PC-9 (cell line): Measurements from ENCODE around the gene REG3G. TPM values are rescaled to one million over a fixed set of nuclear protein-coding genes. Genes with fewer than 3 reads are reported as not detected.

Source experiments
- BruUV-seq: library from RNA; stranded (reverse); fragments of 400-500 nt; replicated peaks from 2 replicates; lab custom pipeline; 2021; lab: Mats Ljungman, UMichigan
- CTCF ChIA-PET: fragments of 300-600 bp; sonication (Branson Sonifier 250); formaldehyde crosslinking; loops from one replicate; lab custom pipeline; 2022; ENCODE audit warnings: antibody characterized with exemption; lab: Charles Lee
- POLR2A ChIA-PET: fragments of 300-600 bp; sonication (Branson Sonifier 250); formaldehyde crosslinking; loops from one replicate; lab custom pipeline; 2022; ENCODE audit warnings: antibody characterized with exemption; ENCODE audit not compliant: unreplicated experiment; lab: Charles Lee
- DNase-seq, 2 experiments: peaks; one replicate each; pipeline versions ENCODE4 v3.0.0 to v3.0.0-alpha.2; 2015 to 2022; ENCODE audit warnings: mixed read lengths in 1 of 2
- H2AFZ ChIP-seq: fragments of 200-600 bp; sonication (generic); 2 replicates; pipeline ENCODE4 v1.8.1; 2017; ENCODE audit warnings: antibody characterized with exemption
- H3F3A ChIP-seq: fragments of 200-600 bp; sonication (generic); 2 replicates; pipeline ENCODE4 v1.8.1; 2017; ENCODE audit warnings: antibody characterized with exemption, mild to moderate bottlenecking, low read depth; ENCODE audit not compliant: insufficient read depth
- H3K27ac ChIP-seq: fragments of 200-600 bp; sonication (generic); 2 replicates; pipeline ENCODE4 v1.6.1; 2016; ENCODE audit warnings: mixed run types
- H3K27me3 ChIP-seq: fragments of 200-600 bp; sonication (generic); 2 replicates; pipeline ENCODE4 v1.6.1; 2016; ENCODE audit warnings: low read depth, mixed run types; ENCODE audit not compliant: insufficient read depth
- H3K36me3 ChIP-seq: fragments of 200-600 bp; sonication (generic); 2 replicates; pipeline ENCODE4 v1.6.1; 2016; ENCODE audit warnings: low read depth, mixed run types
- H3K4me1 ChIP-seq: fragments of 200-600 bp; sonication (generic); replicated peaks from 2 replicates; pipeline ENCODE4 v1.6.1; 2016; ENCODE audit warnings: mixed run types; ENCODE audit not compliant: insufficient read depth
- H3K4me2 ChIP-seq: fragments of 200-600 bp; sonication (generic); 2 replicates; pipeline ENCODE4 v1.6.1; 2017; ENCODE audit warnings: mixed run types
- H3K4me3 ChIP-seq: fragments of 200-600 bp; sonication (generic); 2 replicates; pipeline ENCODE4 v1.6.1; 2016; ENCODE audit warnings: mixed run types
- H3K79me2 ChIP-seq: fragments of 200-600 bp; sonication (generic); 2 replicates; pipeline ENCODE4 v1.6.1; 2017; ENCODE audit warnings: low read depth, mixed run types
- H3K9me2 ChIP-seq: fragments of 200-600 bp; sonication (generic); 2 replicates; pipeline ENCODE4 v1.8.1; 2017; ENCODE audit warnings: mild to moderate bottlenecking; ENCODE audit not compliant: insufficient read depth
- H3K9me3 ChIP-seq: fragments of 200-600 bp; sonication (generic); 2 replicates; pipeline ENCODE4 v1.8.1; 2016; ENCODE audit warnings: low read depth; ENCODE audit not compliant: insufficient read depth
- H4K20me1 ChIP-seq: fragments of 200-600 bp; sonication (generic); 2 replicates; pipeline ENCODE4 v1.8.1; 2017; ENCODE audit not compliant: insufficient read depth
- CTCF ChIP-seq: fragments of 200-600 bp; sonication (generic); conservative IDR thresholded peaks from 2 replicates; pipeline ENCODE4 v1.6.1; 2017; ENCODE audit warnings: mixed run types, antibody characterized with exemption, mild to moderate bottlenecking, moderate library complexity
- EZH2 ChIP-seq: fragments of 200-600 bp; sonication (generic); IDR thresholded peaks from 2 replicates; pipeline ENCODE4 v1.8.0; 2017; ENCODE audit warnings: antibody characterized with exemption, low read depth
- intact Hi-C: fragments of 100-400 bp; cut with micrococcal nuclease; formaldehyde crosslinking; loops from one replicate; pipeline ENCODE4 v1.10.0; 2022; ENCODE audit not compliant: unreplicated experiment
- total RNA-seq: library from RNA; stranded (reverse); gene quantifications from 2 replicates; pipeline ENCODE4 v1.2.3, GENCODE V29; 2021

Gene REG3G
- total RNA-seq, 1 experiment from 2014 or later: not detected

- Histone ChIP-seq H3K4me3 (no peak overlapping the region), H3F3A (no peaks in the 10 kb centered on the region), H3K79me2 (no peaks in the 10 kb centered on the region), H3K36me3 (no peaks in the 10 kb centered on the region), H3K9me2 (no peaks in the 10 kb centered on the region), H2AFZ (no peak overlapping the region), H3K27me3 (peaks cover 46% of the 10 kb centered on the region; the same call in 1 of the 2 replicates), H3K4me1 (no peaks in the 10 kb centered on the region), H3K27ac (no peak overlapping the region), H3K9me3 (no peaks in the 10 kb centered on the region), H4K20me1 (no peaks in the 10 kb centered on the region), H3K4me2 (no peak overlapping the region)
- ChIA-PET CTCF (no interaction called here), POLR2A (no interaction called here)
- TF ChIP-seq CTCF (no peak), EZH2 (no peak)
- intact Hi-C loops: no loop called here
- no TSS peak for BruUV-seq
- no peak for DNase-seq
Observed at GRCh38 chr2:78993518-78994148, 31.9 kb upstream of the REG3G start.

- no TSS peak for BruUV-seq
- POLR2A ChIA-PET: no interaction called here
- Histone ChIP-seq H3K4me1 (no peaks in the 10 kb centered on the region), H3K9me2 (no peaks in the 10 kb centered on the region), H3F3A (no peaks in the 10 kb centered on the region), H3K4me2 (no peak overlapping the region), H3K27ac (no peak overlapping the region), H3K79me2 (no peaks in the 10 kb centered on the region), H3K4me3 (no peak overlapping the region), H3K9me3 (no peaks in the 10 kb centered on the region), H3K27me3 (peaks cover 46% of the 10 kb centered on the region; the same call in 1 of the 2 replicates), H3K36me3 (no peaks in the 10 kb centered on the region), H2AFZ (no peak overlapping the region), H4K20me1 (no peaks in the 10 kb centered on the region)
- TF ChIP-seq EZH2: no peak
- TF ChIP-seq CTCF: no peak
- intact Hi-C loops: no loop called here
- CTCF ChIA-PET: no interaction called here
- no peak for DNase-seq
Observed at GRCh38 chr2:78994789-78995188, 30.7 kb upstream of the REG3G start.

GRCh38 chr2:78999406-78999805 lies 26.1 kb upstream of the REG3G start:
- H3K9me2 ChIP-seq: no peaks in the 10 kb centered on the region
- H3K4me2 ChIP-seq: no peak overlapping the region
- no peak overlapping the region for H3K4me3 ChIP-seq
- no peak for DNase-seq
- CTCF ChIA-PET: no interaction called here
- TF ChIP-seq CTCF (peak; percentile 58), EZH2 (no peak)
- no TSS peak for BruUV-seq
- no peak overlapping the region for H3K27ac ChIP-seq
- intact Hi-C loops: no loop called here
- no peak overlapping the region for H2AFZ ChIP-seq
- no peaks in the 10 kb centered on the region for H4K20me1 ChIP-seq
- H3K9me3 ChIP-seq: no peaks in the 10 kb centered on the region
- peaks cover 27% of the 10 kb centered on the region; the same call in 1 of the 2 replicates for H3K27me3 ChIP-seq
- H3K79me2 ChIP-seq: no peaks in the 10 kb centered on the region
- no peaks in the 10 kb centered on the region for H3K4me1 ChIP-seq
- H3K36me3 ChIP-seq: no peaks in the 10 kb centered on the region
- POLR2A ChIA-PET: no interaction called here
- H3F3A ChIP-seq: no peaks in the 10 kb centered on the region
